ENCODE data around the gene TCF25. TPM values are rescaled to one million over a fixed set of nuclear protein-coding genes. Genes with fewer than 3 reads are reported as not detected.

TCF25 gene
- total RNA-seq, 1 experiment from 2014 or later: 345 TPM

DNA sequence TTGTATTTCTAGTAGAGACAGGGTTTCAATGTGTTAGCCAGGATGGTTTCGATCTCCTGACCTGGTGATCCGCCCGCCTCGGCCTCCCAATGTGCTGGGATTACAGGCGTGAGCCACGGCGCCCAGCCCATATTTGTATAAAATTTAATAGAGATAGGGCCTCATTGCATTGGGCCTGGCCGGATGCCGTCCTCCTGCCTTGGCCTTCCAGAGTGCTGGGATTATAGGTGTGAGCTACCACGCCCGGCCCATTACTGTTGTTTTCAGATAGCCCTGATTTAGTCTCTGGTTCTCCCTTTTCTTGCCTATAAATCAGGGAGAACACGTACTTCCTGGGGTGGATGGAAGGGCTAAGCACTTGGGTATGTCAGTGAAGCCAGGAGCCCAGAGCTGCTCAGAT, 78.7 kb downstream of the TCF25 start:
- H3K4me2 ChIP-seq (ENCODE audit: low read length): no peak overlapping the region
- H4K20me1 ChIP-seq (ENCODE audit: insufficient read depth): no peaks in the 10 kb centered on the region
- no peak overlapping the region for H3K4me3 ChIP-seq (replicated peaks in 1 of 2; ENCODE audit: low read depth in 1 of 2, low read length in 2 of 2)
- peaks cover 48% of the 10 kb centered on the region for H3K79me2 ChIP-seq (ENCODE audit: insufficient read depth, low read length)
- DNase-seq (ENCODE audit: low read depth, low spot score) (no peak), ATAC-seq (no peak)
- POLR2A ChIA-PET: interaction anchor here (1.0 kb wide), 1 partner anchor 30 kb away, joined by 3 read pairs; no protein-coding TSS in a partner anchor
- H3K4me1 ChIP-seq (ENCODE audit: control insufficient read depth in 1 of 2, insufficient read depth in 2 of 2, low read length in 2 of 2): peaks cover 12 to 22% of the 10 kb centered on the region in 2 experiments; a peak in 3 of 4 replicates
- CTCF ChIA-PET: no interaction called here
- no peak overlapping the region for H3K27ac ChIP-seq (ENCODE audit: low read depth, low read length)
- no TSS peak for BruUV-seq (replicated peaks)
- no peaks in the 10 kb centered on the region for H3K9me2 ChIP-seq (ENCODE audit: insufficient read depth)
- RAD21 ChIA-PET (ENCODE audit: low non-redundant PET in 1 of 2, low total read pairs in 2 of 2, uncharacterized antibody in 2 of 2, unreplicated experiment in 2 of 2): no interaction called here
- H3K36me3 ChIP-seq (ENCODE audit: control insufficient read depth in 1 of 2, insufficient read depth in 2 of 2, low read length in 2 of 2): peaks cover 10 to 12% of the 10 kb centered on the region in 2 experiments; a peak in 3 of 4 replicates
- H3K9ac ChIP-seq (ENCODE audit: low read length): no peak overlapping the region
- H2AFZ ChIP-seq (ENCODE audit: low read depth, low read length, poor library complexity, severe bottlenecking): no peak overlapping the region
- no peaks in the 10 kb centered on the region for H3K27me3 ChIP-seq (ENCODE audit: insufficient read depth, low read length)
- H3K9me3 ChIP-seq (ENCODE audit: control insufficient read depth in 1 of 2, insufficient read depth in 1 of 2, low read depth in 1 of 2, low read length in 2 of 2): no peaks in the 10 kb centered on the region
- intact Hi-C loops (cut with micrococcal nuclease): no loop called here
- TF ChIP-seq RAD21 (IDR thresholded peaks at IDR 0.05; ENCODE audit: low read depth) (no peak), SRF (IDR thresholded peaks at IDR 0.05; ENCODE audit: low read depth) (no peak), FOSL1 (IDR thresholded peaks at IDR 0.05; ENCODE audit: low read depth) (no peak), ZNF274 (IDR thresholded peaks at IDR 0.05; ENCODE audit: low read depth, low read length) (no peak), POLR2AphosphoS5 (IDR thresholded peaks at IDR 0.05; ENCODE audit: low read depth, low read length) (no peak), EGR1 (IDR thresholded peaks at IDR 0.05; ENCODE audit: low read depth) (no peak)

DNA sequence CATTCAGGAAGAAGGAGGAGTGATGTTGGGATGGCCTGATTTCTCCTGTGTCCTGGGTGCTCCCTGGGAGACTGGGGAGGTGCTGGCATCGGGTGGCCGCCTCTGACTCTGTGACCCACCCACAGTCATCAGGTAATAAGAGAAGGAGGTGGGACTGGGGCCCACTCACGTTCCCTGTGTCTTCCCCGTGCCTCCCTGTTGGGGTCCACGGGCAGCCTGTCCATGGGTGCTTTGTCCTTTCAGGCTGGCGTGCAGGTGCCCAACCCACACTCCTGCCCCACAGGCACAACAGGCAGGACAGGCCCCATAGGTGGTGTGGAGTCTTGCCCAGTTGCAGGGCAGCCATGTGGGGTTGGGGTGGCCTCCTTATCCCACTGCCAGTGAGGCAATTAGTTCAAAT, 79.2 kb downstream of the TCF25 start:
- no peak overlapping the region for H3K4me2 ChIP-seq (ENCODE audit: low read length)
- RAD21 ChIA-PET (ENCODE audit: low non-redundant PET in 1 of 2, low total read pairs in 2 of 2, uncharacterized antibody in 2 of 2, unreplicated experiment in 2 of 2): no interaction called here
- no peak for DNase-seq (ENCODE audit: low read depth, low spot score)
- H3K9ac ChIP-seq (ENCODE audit: low read length): no peak overlapping the region
- CTCF ChIA-PET: no interaction called here
- H3K4me1 ChIP-seq (ENCODE audit: control insufficient read depth in 1 of 2, insufficient read depth in 2 of 2, low read length in 2 of 2): peaks cover 9 to 19% of the 10 kb centered on the region in 2 experiments; a peak in 3 of 4 replicates
- TSS peak; percentile 19 for BruUV-seq (replicated peaks)
- no peak overlapping the region for H2AFZ ChIP-seq (ENCODE audit: low read depth, low read length, poor library complexity, severe bottlenecking)
- intact Hi-C loops (cut with micrococcal nuclease): no loop called here
- no peaks in the 10 kb centered on the region for H3K9me2 ChIP-seq (ENCODE audit: insufficient read depth)
- TF ChIP-seq, protein P1, sequence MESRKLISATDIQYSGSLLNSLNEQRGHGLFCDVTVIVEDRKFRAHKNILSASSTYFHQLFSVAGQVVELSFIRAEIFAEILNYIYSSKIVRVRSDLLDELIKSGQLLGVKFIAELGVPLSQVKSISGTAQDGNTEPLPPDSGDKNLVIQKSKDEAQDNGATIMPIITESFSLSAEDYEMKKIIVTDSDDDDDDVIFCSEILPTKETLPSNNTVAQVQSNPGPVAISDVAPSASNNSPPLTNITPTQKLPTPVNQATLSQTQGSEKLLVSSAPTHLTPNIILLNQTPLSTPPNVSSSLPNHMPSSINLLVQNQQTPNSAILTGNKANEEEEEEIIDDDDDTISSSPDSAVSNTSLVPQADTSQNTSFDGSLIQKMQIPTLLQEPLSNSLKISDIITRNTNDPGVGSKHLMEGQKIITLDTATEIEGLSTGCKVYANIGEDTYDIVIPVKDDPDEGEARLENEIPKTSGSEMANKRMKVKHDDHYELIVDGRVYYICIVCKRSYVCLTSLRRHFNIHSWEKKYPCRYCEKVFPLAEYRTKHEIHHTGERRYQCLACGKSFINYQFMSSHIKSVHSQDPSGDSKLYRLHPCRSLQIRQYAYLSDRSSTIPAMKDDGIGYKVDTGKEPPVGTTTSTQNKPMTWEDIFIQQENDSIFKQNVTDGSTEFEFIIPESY (IDR thresholded peaks at IDR 0.05; ENCODE audit: extremely low read depth, insufficient replicate concordance, low read length): no peak
- TF ChIP-seq POLR2A (IDR thresholded peaks at IDR 0.05; ENCODE audit: borderline replicate concordance, extremely low read depth, insufficient read depth, insufficient read length) (no peak), JUND (IDR thresholded peaks at IDR 0.05) (no peak), SP1 (IDR thresholded peaks at IDR 0.05; ENCODE audit: low read depth) (no peak), TCF7L2 (IDR thresholded peaks at IDR 0.05; ENCODE audit: borderline replicate concordance, extremely low read depth, insufficient read depth, insufficient read length) (no peak)
- TF ChIP-seq, protein P2, sequence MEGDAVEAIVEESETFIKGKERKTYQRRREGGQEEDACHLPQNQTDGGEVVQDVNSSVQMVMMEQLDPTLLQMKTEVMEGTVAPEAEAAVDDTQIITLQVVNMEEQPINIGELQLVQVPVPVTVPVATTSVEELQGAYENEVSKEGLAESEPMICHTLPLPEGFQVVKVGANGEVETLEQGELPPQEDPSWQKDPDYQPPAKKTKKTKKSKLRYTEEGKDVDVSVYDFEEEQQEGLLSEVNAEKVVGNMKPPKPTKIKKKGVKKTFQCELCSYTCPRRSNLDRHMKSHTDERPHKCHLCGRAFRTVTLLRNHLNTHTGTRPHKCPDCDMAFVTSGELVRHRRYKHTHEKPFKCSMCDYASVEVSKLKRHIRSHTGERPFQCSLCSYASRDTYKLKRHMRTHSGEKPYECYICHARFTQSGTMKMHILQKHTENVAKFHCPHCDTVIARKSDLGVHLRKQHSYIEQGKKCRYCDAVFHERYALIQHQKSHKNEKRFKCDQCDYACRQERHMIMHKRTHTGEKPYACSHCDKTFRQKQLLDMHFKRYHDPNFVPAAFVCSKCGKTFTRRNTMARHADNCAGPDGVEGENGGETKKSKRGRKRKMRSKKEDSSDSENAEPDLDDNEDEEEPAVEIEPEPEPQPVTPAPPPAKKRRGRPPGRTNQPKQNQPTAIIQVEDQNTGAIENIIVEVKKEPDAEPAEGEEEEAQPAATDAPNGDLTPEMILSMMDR (IDR thresholded peaks at IDR 0.05 in 2 of 3, conservative IDR thresholded peaks at IDR 0.05 in 1 of 3; ENCODE audit: borderline replicate concordance in 1 of 3, insufficient read depth in 1 of 3, low read depth in 2 of 3, low read length in 2 of 3): no peak
- TF ChIP-seq, protein P3, sequence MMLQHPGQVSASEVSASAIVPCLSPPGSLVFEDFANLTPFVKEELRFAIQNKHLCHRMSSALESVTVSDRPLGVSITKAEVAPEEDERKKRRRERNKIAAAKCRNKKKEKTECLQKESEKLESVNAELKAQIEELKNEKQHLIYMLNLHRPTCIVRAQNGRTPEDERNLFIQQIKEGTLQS (IDR thresholded peaks at IDR 0.05): no peak
- POLR2A ChIA-PET: no interaction called here
- H3K27ac ChIP-seq (ENCODE audit: low read depth, low read length): no peak overlapping the region
- H3K27me3 ChIP-seq (ENCODE audit: insufficient read depth, low read length): no peaks in the 10 kb centered on the region
- no peak for ATAC-seq
- no peak overlapping the region for H3K4me3 ChIP-seq (replicated peaks in 1 of 2; ENCODE audit: low read depth in 1 of 2, low read length in 2 of 2)
- no peaks in the 10 kb centered on the region for H4K20me1 ChIP-seq (ENCODE audit: insufficient read depth)
- H3K9me3 ChIP-seq (ENCODE audit: control insufficient read depth in 1 of 2, insufficient read depth in 1 of 2, low read depth in 1 of 2, low read length in 2 of 2): no peaks in the 10 kb centered on the region
- peaks cover 48% of the 10 kb centered on the region for H3K79me2 ChIP-seq (ENCODE audit: insufficient read depth, low read length)
- peaks cover 11 to 17% of the 10 kb centered on the region in 2 experiments; a peak in 3 of 4 replicates for H3K36me3 ChIP-seq (ENCODE audit: control insufficient read depth in 1 of 2, insufficient read depth in 2 of 2, low read length in 2 of 2)

All from HCT116 (cell line).